ENCODE results near the gene LY9. TPM values are rescaled to one million over a fixed set of nuclear protein-coding genes. Genes with fewer than 3 reads are reported as not detected.

Gene LY9
- total and polyA plus RNA-seq, 4 donors: 0.10 to 0.35 (median 0.15) TPM; not detected in 1

DNA sequence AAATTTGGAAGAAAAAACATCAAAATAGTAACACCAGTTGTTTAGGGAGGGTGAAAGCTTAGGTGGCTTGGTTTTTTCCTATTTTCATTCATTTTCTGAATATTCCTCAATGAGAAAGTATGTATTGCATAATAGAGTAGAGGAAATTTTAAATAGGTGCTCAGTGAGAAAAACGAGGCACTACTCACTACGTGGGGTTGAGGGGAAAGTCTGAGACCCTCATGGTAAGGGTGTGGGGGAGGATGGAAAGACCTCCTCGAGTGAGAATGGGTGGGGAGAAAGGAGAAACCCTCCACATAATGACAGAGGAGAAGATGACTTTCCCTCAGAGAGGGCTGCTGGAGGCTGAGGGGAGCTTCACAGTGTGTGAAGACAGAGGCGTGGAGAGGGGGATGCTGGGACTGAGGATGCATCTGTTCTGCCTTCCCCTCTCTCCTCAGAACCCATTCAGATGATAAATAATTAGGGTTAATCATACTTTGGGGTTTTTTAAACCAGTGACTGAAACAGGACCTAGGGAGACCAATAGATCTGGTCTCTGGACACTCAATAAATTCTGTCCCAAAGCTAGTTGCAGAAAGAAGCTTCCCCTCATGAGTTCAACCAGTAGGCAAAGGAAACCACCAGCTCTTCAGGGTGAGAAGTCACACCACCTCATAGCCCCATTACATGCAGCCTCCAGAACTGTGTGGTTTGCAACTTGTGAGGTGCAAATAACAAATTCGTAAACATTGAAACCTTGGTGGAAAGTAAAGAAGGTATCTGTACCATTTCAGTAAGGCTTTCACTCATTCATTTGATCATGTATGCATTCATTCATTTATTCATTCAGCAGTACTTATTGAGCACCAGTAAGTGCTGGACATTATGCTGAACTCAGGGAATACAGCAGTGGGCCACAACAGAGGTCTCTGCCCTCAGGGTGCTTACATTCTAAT, 39.8 kb upstream of the LY9 start:
- DNase-seq (ENCODE audit: low read depth in 4 of 6, low spot score in 6 of 6): no peak
- no peak overlapping the region for H3K4me3 ChIP-seq (ENCODE audit: low read depth, low read length)

DNA sequence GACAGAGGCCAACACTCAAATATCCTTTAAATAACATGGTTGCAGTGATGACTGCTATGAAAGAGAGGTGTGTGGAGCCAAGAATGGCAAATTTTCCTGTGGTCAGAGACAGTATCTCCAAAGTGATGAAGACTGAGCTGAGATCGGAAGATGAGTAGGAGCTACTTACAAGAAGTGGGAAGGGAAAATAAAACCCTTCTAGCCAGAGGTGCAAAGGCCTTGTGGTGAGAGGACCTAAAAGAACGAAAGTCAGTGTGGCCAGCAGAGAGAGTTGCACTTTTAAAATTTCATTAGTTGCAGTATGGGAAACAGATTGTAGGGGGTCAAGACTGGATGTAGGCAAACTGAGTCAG, 39.1 kb upstream of the LY9 start:
- no peaks in the 10 kb centered on the region for H3K36me3 ChIP-seq (ENCODE audit: control insufficient read depth, insufficient read depth, low read length)
- no peaks in the 10 kb centered on the region for H3K9me3 ChIP-seq (ENCODE audit: control insufficient read depth, insufficient read depth, low read length)
- H3K27ac ChIP-seq (ENCODE audit: low read depth, low read length): no peak overlapping the region
- no peaks in the 10 kb centered on the region for H3K27me3 ChIP-seq (ENCODE audit: control insufficient read depth, insufficient read depth, low read length)
- H3K4me1 ChIP-seq (ENCODE audit: control insufficient read depth, insufficient read depth, low read length): no peaks in the 10 kb centered on the region
- DNase-seq (ENCODE audit: low read depth in 4 of 6, low spot score in 6 of 6): no peak
- H3K4me3 ChIP-seq (ENCODE audit: low read depth, low read length): no peak overlapping the region
- WGBS (ENCODE audit: insufficient coverage): 96% methylated on average over 2 of the region's 2 CpGs

More for the DNA sequence above, 39.8 kb upstream of the LY9 start:
- no peaks in the 10 kb centered on the region for H3K4me1 ChIP-seq (ENCODE audit: control insufficient read depth, insufficient read depth, low read length)
- no peaks in the 10 kb centered on the region for H3K27me3 ChIP-seq (ENCODE audit: control insufficient read depth, insufficient read depth, low read length)
- no peak overlapping the region for H3K27ac ChIP-seq (ENCODE audit: low read depth, low read length)
- H3K36me3 ChIP-seq (ENCODE audit: control insufficient read depth, insufficient read depth, low read length): no peaks in the 10 kb centered on the region
- WGBS (ENCODE audit: insufficient coverage): no CpG with 5 or more reads among the region's 5 CpGs
- H3K9me3 ChIP-seq (ENCODE audit: control insufficient read depth, insufficient read depth, low read length): no peaks in the 10 kb centered on the region

DNA sequence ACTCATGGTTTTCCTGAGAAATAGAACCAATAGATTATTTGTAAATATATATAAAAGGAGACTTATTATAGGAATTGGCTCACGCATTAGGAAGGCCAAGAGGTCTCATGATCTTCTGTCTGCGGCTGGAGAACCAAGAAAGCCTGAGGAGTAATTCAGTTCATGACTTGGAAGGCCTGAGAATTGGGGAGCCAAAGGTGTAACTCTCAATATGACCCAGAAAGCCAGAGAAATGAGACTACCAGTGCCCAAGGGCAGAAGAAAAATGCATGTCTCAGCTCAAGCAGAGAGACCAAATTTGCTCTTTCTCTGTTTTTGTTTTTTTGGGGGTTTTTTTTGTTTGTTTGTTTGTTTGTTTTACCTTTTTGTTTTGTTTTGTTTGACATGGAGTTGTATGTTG, 37.5 kb upstream of the LY9 start:
- Histone ChIP-seq H3K27me3 (ENCODE audit: control insufficient read depth, insufficient read depth, low read length) (no peaks in the 10 kb centered on the region), H3K4me3 (ENCODE audit: low read depth, low read length) (no peak overlapping the region), H3K9me3 (ENCODE audit: control insufficient read depth, insufficient read depth, low read length) (no peaks in the 10 kb centered on the region), H3K36me3 (ENCODE audit: control insufficient read depth, insufficient read depth, low read length) (no peaks in the 10 kb centered on the region), H3K27ac (ENCODE audit: low read depth, low read length) (no peak overlapping the region), H3K4me1 (ENCODE audit: control insufficient read depth, insufficient read depth, low read length) (no peaks in the 10 kb centered on the region)
- DNase-seq (ENCODE audit: low read depth in 4 of 6, low spot score in 6 of 6): no peak
- 100% methylated on average over 2 of the region's 2 CpGs for WGBS (ENCODE audit: insufficient coverage)

DNA sequence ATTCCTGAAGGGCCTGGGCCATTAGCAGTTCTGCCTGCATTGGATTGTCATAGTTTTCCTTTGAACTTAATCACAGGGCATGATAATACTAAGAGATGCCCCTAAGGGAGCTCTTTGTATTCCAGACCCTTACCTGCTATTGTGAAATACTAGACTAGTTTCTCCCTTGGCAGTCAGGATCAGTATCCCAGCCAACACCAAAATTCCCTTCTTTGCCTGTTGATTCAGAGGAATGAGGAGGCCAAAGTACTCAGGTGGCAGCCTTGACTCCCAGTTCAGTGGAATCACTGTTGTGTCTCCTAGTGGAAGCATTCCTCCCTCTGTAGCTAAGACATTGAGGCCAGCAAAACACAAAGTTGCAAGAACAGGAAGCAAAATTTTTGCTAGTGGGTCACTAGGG, 36.2 kb upstream of the LY9 start:
- H3K9me3 ChIP-seq (ENCODE audit: control insufficient read depth, insufficient read depth, low read length): no peaks in the 10 kb centered on the region

DNA sequence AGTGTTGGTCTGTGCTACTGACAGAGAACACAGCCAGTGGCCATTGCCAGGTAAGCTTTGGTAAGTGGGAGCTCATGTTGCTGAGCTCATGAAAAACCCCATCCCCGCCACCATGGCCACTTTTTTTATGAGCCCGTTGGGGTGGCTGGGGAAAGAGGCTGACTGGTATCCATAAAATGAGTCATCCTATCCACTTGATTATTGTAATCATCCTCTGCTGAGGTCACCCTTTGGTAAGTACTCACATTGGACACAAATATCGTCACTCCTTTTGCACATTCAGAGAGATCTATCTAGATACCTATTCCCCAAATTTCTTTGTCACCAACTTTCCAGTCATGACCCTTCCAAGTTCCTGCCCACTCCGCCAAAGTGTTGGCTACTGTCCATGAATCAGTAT, 34.9 kb upstream of the LY9 start:
- DNase-seq (ENCODE audit: low read depth in 4 of 6, low spot score in 6 of 6): no peak
- 93% methylated on average over 2 of the region's 4 CpGs for WGBS (ENCODE audit: insufficient coverage)
- H3K27ac ChIP-seq (ENCODE audit: low read depth, low read length): no peak overlapping the region

More for the DNA sequence above, 36.2 kb upstream of the LY9 start:
- no peak for DNase-seq (ENCODE audit: low read depth in 4 of 6, low spot score in 6 of 6)
- Histone ChIP-seq H3K27me3 (ENCODE audit: control insufficient read depth, insufficient read depth, low read length) (no peaks in the 10 kb centered on the region), H3K4me1 (ENCODE audit: control insufficient read depth, insufficient read depth, low read length) (no peaks in the 10 kb centered on the region), H3K27ac (ENCODE audit: low read depth, low read length) (no peak overlapping the region), H3K36me3 (ENCODE audit: control insufficient read depth, insufficient read depth, low read length) (no peaks in the 10 kb centered on the region), H3K4me3 (ENCODE audit: low read depth, low read length) (no peak overlapping the region)

DNA sequence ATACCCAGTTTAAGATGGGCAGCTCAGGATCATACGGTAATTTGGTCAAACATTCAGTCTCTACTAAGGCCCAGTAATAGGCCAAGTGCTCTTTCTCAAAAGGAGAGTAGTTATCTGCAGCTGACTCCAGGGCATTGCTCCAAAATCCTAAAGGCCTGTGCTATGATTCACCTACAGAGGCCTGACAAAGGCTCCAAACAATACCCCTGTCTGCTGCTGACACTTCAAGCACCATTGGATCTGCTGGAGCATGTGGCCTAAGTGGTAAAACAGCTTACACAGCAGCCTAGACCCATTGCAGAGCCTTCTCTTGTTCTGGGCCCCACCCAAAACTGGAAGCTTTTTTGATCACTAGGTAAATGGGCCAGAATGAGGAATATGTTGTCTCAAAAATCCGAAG, 34.1 kb upstream of the LY9 start:
- no peak overlapping the region for H3K4me3 ChIP-seq (ENCODE audit: low read depth, low read length)
- H3K9me3 ChIP-seq (ENCODE audit: control insufficient read depth, insufficient read depth, low read length): no peaks in the 10 kb centered on the region
- DNase-seq (ENCODE audit: low read depth in 4 of 6, low spot score in 6 of 6): no peak
- H3K36me3 ChIP-seq (ENCODE audit: control insufficient read depth, insufficient read depth, low read length): no peaks in the 10 kb centered on the region
- H3K27ac ChIP-seq (ENCODE audit: low read depth, low read length): no peak overlapping the region
- no peaks in the 10 kb centered on the region for H3K27me3 ChIP-seq (ENCODE audit: control insufficient read depth, insufficient read depth, low read length)
- no peaks in the 10 kb centered on the region for H3K4me1 ChIP-seq (ENCODE audit: control insufficient read depth, insufficient read depth, low read length)
- 100% methylated on average over 2 of the region's 2 CpGs for WGBS (ENCODE audit: insufficient coverage)

More for the DNA sequence above, 34.9 kb upstream of the LY9 start:
- Histone ChIP-seq H3K36me3 (ENCODE audit: control insufficient read depth, insufficient read depth, low read length) (no peaks in the 10 kb centered on the region), H3K27me3 (ENCODE audit: control insufficient read depth, insufficient read depth, low read length) (no peaks in the 10 kb centered on the region), H3K4me3 (ENCODE audit: low read depth, low read length) (no peak overlapping the region), H3K4me1 (ENCODE audit: control insufficient read depth, insufficient read depth, low read length) (no peaks in the 10 kb centered on the region), H3K9me3 (ENCODE audit: control insufficient read depth, insufficient read depth, low read length) (no peaks in the 10 kb centered on the region)

DNA sequence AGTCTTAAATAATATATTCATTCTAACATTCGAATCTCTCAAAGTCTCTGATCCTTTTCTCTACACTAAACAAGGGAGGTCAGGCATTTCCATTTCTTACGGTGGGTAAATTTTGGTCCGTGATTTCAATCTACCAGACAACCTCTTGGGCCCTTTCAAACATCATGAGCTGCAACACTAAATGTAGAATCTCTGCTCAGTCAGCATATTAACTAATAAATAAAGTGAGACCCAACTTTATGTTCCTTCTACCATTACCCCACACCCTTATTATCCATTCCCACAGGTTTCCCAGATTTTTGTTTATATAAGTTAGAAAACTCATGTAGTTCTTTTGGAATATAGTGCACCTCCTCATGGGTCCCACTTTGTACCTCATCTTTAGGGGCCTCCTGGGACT, 32.0 kb upstream of the LY9 start:
- no peaks in the 10 kb centered on the region for H3K27me3 ChIP-seq (ENCODE audit: control insufficient read depth, insufficient read depth, low read length)
- 100% methylated on average over 1 of the region's 3 CpGs for WGBS (ENCODE audit: insufficient coverage)
- H3K4me1 ChIP-seq (ENCODE audit: control insufficient read depth, insufficient read depth, low read length): no peaks in the 10 kb centered on the region
- no peak overlapping the region for H3K4me3 ChIP-seq (ENCODE audit: low read depth, low read length)
- DNase-seq (ENCODE audit: low read depth in 4 of 6, low spot score in 6 of 6): no peak
- no peak overlapping the region for H3K27ac ChIP-seq (ENCODE audit: low read depth, low read length)
- H3K36me3 ChIP-seq (ENCODE audit: control insufficient read depth, insufficient read depth, low read length): no peaks in the 10 kb centered on the region
- H3K9me3 ChIP-seq (ENCODE audit: control insufficient read depth, insufficient read depth, low read length): no peaks in the 10 kb centered on the region

DNA sequence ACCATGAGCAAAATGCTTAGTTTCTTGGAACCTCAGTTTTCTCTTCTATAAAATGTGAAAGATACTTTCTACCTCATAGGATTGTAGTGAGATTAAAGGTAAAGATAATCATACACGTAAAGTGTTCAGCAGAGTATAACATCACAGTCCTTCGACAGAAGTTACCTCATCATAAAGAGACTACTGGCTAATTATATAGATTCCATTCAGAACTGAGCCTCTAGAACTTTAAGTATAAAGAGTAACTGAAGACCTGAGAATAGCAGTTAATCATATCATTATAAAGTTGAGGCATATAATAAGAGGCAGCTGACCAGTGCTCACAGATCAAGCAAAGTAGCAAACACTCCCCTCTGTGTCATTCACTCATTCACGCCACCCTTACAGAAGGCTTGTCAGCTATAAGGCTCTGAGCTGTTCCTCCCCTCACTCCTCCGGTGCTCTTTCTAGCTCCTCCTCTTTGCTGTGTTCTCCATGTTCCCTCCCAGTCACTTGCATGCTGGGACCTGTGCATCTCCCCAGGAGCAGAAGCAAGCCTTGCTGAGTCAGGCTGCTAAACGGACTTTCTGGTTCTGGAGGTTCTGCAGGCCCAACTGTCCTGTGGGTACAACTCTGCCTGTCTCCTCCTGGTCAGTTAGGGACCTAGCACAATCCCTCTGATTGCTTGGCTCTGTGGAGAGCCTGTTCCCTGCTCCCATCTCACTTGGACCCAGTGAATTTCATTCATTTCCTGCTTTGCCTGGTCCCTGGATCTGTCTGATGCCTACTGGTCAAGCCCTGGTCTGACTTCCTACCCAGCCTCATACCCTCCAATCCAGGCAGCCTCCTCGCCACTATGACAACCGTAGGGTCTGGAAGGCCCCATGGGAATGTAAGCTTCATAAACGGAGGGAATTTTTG, 28.3 kb upstream of the LY9 start:
- no peaks in the 10 kb centered on the region for H3K9me3 ChIP-seq (ENCODE audit: control insufficient read depth, insufficient read depth, low read length)
- no peak for DNase-seq (ENCODE audit: low read depth in 4 of 6, low spot score in 6 of 6)
- 53% methylated on average over 3 of the region's 8 CpGs for WGBS (ENCODE audit: insufficient coverage)
- H3K27me3 ChIP-seq (ENCODE audit: control insufficient read depth, insufficient read depth, low read length): no peaks in the 10 kb centered on the region
- no peaks in the 10 kb centered on the region for H3K36me3 ChIP-seq (ENCODE audit: control insufficient read depth, insufficient read depth, low read length)
- H3K4me3 ChIP-seq (ENCODE audit: low read depth, low read length): no peak overlapping the region
- no peaks in the 10 kb centered on the region for H3K4me1 ChIP-seq (ENCODE audit: control insufficient read depth, insufficient read depth, low read length)
- H3K27ac ChIP-seq (ENCODE audit: low read depth, low read length): no peak overlapping the region

DNA sequence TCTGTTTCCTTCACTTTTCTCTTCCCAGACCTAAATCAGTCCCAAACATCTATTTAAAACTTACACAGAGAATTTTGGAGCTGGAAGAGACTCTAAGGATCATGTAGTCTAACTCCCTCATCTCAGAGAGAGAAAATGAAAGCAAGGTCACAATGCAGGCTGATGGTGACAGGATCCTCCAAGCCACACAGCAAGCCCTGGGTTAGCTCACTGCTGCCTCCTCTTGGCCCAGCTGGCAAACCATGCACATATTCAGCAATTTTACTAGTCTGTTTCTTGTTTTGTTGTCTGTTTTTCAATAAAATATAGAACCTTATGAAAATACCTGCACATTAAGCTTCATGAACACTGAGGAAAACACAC, 27.7 kb upstream of the LY9 start:
- Histone ChIP-seq H3K27ac (ENCODE audit: low read depth, low read length) (no peak overlapping the region), H3K9me3 (ENCODE audit: control insufficient read depth, insufficient read depth, low read length) (no peaks in the 10 kb centered on the region), H3K27me3 (ENCODE audit: control insufficient read depth, insufficient read depth, low read length) (no peaks in the 10 kb centered on the region), H3K4me1 (ENCODE audit: control insufficient read depth, insufficient read depth, low read length) (no peaks in the 10 kb centered on the region), H3K4me3 (ENCODE audit: low read depth, low read length) (no peak overlapping the region), H3K36me3 (ENCODE audit: control insufficient read depth, insufficient read depth, low read length) (no peaks in the 10 kb centered on the region)
- DNase-seq (ENCODE audit: low read depth in 4 of 6, low spot score in 6 of 6): no peak

Measured in spinal cord (tissue), 10 donors.